Measurements from ENCODE around the gene BORCS5.

- TF ChIP-seq CTCF (IDR thresholded peaks at IDR 0.05; ENCODE audit: low read length) (no peak), EZH2 (IDR thresholded peaks at IDR 0.05; ENCODE audit: borderline replicate concordance, low read length) (no peak)
Measured at GRCh38 chr12:12372946-12373722, 16.3 kb downstream of the BORCS5 start.

Data from OCI-LY1 (cell line).